Measurements from ENCODE around the gene SPTB.

Gene SPTB

GRCh38 chr14:64705381-64706118, 174.2 kb downstream of the SPTB start:
- FAIRE-seq (no peak), DNase-seq (ENCODE audit: extremely low spot score, insufficient read length, low read depth) (no peak)

DNA sequence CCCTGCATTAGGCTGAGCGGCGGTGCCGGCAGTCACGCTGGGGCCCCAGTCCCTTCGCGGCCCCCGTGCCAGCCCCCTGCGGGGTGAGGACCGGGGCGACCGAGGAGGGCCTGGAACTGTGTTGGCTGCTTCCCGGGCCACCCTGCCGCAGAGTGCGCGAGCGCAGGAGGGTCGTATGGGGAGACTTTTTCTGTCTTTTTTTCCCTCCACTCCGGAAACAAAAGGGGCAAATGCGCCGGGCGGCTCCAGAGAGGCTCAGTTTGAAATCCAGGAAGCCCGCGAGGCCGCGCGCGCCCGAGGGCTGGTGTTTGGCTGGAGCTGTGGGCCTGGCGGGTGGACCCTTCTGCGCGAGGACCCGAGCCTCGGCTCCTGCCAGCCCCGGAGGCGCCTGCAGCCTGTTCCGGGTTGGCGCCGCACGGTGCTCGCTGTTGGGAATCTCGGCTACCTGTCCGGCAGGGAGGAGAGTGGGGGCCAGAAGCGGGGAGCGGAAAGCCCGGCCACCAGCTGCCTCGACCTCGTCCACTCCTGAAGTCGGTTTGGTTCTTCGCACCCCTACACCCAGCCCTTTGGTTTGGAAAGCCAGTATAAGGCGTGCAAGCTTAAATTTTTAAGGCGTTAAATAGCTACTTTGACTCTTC, 174.8 kb downstream of the SPTB start:
- no peak for FAIRE-seq

GRCh38 chr14:64704143-64704742, 175.5 kb downstream of the SPTB start, which contains the start of gene PLEKHG3:
Gene PLEKHG3 (plus strand): TSS chr14:64704424. CDS start chr14:64727632, 23,208 bp downstream.
- DNase-seq (ENCODE audit: extremely low spot score, insufficient read length, low read depth) (no peak), FAIRE-seq (no peak)

More for the DNA sequence above, 174.8 kb downstream of the SPTB start:
- DNase-seq (ENCODE audit: extremely low spot score, insufficient read length, low read depth), result no peak

- DNase-seq (ENCODE audit: extremely low spot score, insufficient read length, low read depth), result no peak
- FAIRE-seq, result no peak
Measured at GRCh38 chr14:64703395-64704142, 176.1 kb downstream of the SPTB start.

DNA sequence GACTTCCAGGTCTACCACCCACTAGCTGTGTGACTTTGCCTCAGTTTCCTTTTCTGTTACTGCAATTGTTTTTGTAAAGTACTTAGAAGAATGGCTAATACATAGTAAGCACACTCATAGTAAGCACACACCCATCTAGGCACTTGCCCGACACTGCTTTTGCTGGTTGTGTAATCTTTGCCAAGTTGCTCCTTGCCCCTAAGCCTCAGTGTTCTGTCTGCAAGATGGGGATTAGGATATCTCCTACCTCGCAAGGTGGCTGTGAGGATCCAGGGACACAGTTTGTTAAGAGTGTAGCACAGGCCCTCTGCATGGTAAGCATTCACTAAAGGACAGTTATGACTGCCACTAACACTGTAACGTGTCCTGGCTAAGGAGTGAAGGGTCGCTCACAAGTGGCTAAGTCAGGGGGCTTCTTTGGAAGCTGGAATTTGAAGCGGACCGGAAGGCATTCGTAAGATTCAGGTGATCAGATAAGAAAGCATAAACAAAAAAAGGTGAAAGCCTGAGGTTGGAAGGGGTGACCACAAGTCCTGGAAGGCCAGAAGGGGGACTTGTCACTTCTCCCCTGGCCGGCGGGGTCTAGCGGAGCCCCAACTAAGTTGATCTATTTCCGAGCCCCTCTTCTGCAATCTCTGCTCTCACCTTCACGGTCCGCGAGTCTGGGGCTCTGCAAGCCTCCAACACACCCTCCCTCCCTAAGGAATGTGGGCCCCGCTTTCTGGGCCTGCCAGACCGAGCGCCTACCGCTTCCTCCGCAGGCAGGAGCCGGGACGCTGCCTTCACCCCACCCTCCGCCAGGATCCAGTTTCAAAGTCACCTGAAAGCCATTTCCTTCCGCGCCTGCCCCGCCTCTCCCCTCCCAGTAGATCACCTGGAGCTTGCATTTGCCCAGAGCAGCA, 177.0 kb downstream of the SPTB start:
- FAIRE-seq, result no peak
- DNase-seq (ENCODE audit: extremely low spot score, insufficient read length, low read depth), result no peak

DNA sequence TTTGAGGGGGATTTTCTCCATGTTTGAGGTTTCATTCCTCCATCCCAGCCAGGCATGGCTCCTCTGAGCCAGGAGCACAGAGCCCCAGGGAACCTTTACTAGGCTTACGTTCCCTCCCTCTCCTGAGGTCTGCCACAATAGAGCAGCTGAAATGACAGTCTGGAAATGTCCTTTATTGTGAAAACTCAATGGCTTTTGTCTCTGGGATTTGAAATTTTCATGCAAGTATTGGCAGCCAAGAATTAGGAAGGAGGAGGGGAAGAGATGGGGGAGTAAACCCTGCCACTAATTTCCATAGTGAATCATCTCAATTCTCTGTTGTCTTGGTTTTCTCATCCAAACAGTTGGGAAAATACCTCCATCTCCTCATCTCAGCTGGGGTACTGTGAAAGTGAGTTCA, 178.0 kb downstream of the SPTB start:
- DNase-seq (ENCODE audit: extremely low spot score, insufficient read length, low read depth), result no peak
- FAIRE-seq, result no peak

DNA sequence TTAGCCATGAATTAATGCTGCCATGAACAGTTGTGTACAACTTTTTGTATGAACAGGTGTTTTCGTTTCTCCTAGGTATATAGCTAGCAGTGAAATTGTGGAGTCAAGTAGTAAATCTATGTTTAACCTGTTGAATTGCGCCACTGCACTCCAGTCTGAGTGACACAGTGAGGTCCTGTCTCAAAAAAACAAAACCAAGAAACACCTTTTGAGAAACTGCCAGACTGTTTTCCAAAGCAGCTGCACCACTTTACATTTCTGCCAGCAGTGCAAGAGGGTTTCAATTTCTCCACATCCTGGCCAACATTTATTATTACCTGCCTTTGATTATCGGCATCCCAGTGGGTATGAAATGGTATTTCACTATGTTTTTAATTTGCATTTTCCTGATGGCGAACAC, 178.8 kb downstream of the SPTB start:
- DNase-seq (ENCODE audit: extremely low spot score, insufficient read length, low read depth), result no peak
- FAIRE-seq, result no peak

DNA sequence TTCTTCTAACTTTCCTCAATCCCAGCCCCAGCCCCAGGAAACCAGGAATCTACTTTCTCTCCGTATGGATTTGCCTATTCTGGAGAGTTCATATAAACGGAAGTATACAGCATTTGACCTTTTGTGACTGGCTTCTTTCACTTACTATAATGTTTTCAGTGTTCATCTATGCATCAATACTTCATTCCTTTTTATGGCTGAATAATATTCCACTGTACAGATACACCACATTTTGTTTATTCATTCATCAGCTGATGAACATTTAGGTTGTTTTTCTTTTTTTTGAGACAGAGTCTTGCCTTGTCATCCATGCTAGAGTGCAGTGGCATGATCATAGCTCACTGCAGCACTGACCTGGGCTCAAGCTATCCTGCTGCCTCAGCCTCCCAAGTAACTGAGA, 179.4 kb downstream of the SPTB start:
- FAIRE-seq (no peak), DNase-seq (ENCODE audit: extremely low spot score, insufficient read length, low read depth) (no peak)

- FAIRE-seq, result no peak
Measured at GRCh38 chr14:64698903-64699302, 180.8 kb downstream of the SPTB start.

GRCh38 chr14:64696355-64696857, 183.3 kb downstream of the SPTB start:
- no peak for DNase-seq (ENCODE audit: extremely low spot score, insufficient read length, low read depth)
- no peak for FAIRE-seq

More at GRCh38 chr14:64698903-64699302, 180.8 kb downstream of the SPTB start:
- DNase-seq (ENCODE audit: extremely low spot score, insufficient read length, low read depth), result no peak

All from GM18507 (cell line).